SK-N-SH (cell line): ENCODE data around the gene CENPT. TPM values are rescaled to one million over a fixed set of nuclear protein-coding genes. Genes with fewer than 3 reads are reported as not detected.

Experiments
- CTCF ChIA-PET: fragments of 300-600, 350-600 bp; formaldehyde crosslinking; extraction: SDS; loops from one replicate; lab custom pipeline; 2021; lab: Yijun Ruan, JAX
- POLR2A ChIA-PET: fragments of 350-600 bp; sonication (Branson Sonifier 250); formaldehyde crosslinking; extraction: SDS; loops from one replicate; lab custom pipeline; 2020; ENCODE audit warnings: antibody characterized with exemption, inconsistent platforms; lab: Yijun Ruan, JAX
- DNase-seq: peaks from one replicate; pipeline ENCODE4 v3.0.0; 2012
- H2AFZ ChIP-seq: fragments of 200-600 bp; sonication (generic); 2 replicates; pipeline ENCODE4 v1.8.1; 2016; ENCODE audit warnings: antibody characterized with exemption, mild to moderate bottlenecking, low read depth
- H3F3A ChIP-seq: fragments of 200-600 bp; sonication (generic); replicated peaks from 2 replicates; pipeline ENCODE3; 2016; ENCODE audit warnings: antibody characterized with exemption, mild to moderate bottlenecking; ENCODE audit not compliant: insufficient read depth
- H3K27ac ChIP-seq, 2 experiments: fragments of 200-500 bp in 1 of 2; fragments of 200-600 bp in 1 of 2; sonication (Bioruptor generic) in 1 of 2; sonication (generic), shearing (Covaris generic) in 1 of 2; 2 replicates each; pipeline versions ENCODE4 v1.5.1 to v1.6.1; 2014 to 2016; ENCODE audit warnings: low read depth in 2 of 2, inconsistent platforms in 1 of 2, low read length in 1 of 2, mild to moderate bottlenecking in 1 of 2, mixed read lengths in 1 of 2
- H3K27me3 ChIP-seq: fragments of 200-600 bp; sonication (generic), shearing (Covaris generic); 2 replicates; pipeline ENCODE4 v1.6.1; 2016; ENCODE audit warnings: mixed run types; ENCODE audit not compliant: insufficient read depth
- H3K36me3 ChIP-seq, 2 experiments: fragments of 200-500 bp in 1 of 2; fragments of 200-600 bp in 1 of 2; sonication (Bioruptor generic) in 1 of 2; sonication (generic) in 1 of 2; replicated peaks in 1 of 2; 2 replicates each; pipeline versions ENCODE3 to v1.5.1; 2014 to 2016; ENCODE audit warnings: low read length in 1 of 2, mild to moderate bottlenecking in 1 of 2; ENCODE audit not compliant: insufficient read depth in 2 of 2, control insufficient read depth in 1 of 2
- H3K4me1 ChIP-seq, 2 experiments: fragments of 200-500 bp in 1 of 2; fragments of 200-600 bp in 1 of 2; sonication (Bioruptor generic) in 1 of 2; sonication (generic), shearing (Covaris generic) in 1 of 2; 2 replicates each; pipeline versions ENCODE4 v1.5.1 to v1.6.1; 2014 to 2016; ENCODE audit warnings: low read depth in 1 of 2, low read length in 1 of 2, mixed run types in 1 of 2; ENCODE audit not compliant: insufficient read depth in 2 of 2, control insufficient read depth in 1 of 2
- H3K4me2 ChIP-seq: fragments of 200-600 bp; sonication (generic), shearing (Covaris generic); 2 replicates; pipeline ENCODE4 v1.6.1; 2017; ENCODE audit warnings: mixed run types
- H3K4me3 ChIP-seq, 2 experiments: fragments of 200-500 bp in 1 of 2; fragments of 200-600 bp in 1 of 2; sonication (Bioruptor generic) in 1 of 2; sonication (generic), shearing (Covaris generic) in 1 of 2; 2 replicates each; pipeline versions ENCODE4 v1.5.1 to v1.8.1; 2014 to 2016; ENCODE audit warnings: low read depth in 2 of 2, inconsistent platforms in 1 of 2, low read length in 1 of 2, mild to moderate bottlenecking in 1 of 2, mixed read lengths in 1 of 2, moderate library complexity in 1 of 2
- H3K79me2 ChIP-seq: fragments of 200-600 bp; sonication (generic); 2 replicates; pipeline ENCODE4 v1.8.1; 2017; ENCODE audit warnings: mild to moderate bottlenecking; ENCODE audit not compliant: insufficient read depth
- H3K9ac ChIP-seq: fragments of 200-600 bp; sonication (generic); 2 replicates; pipeline ENCODE4 v1.6.1; 2017; ENCODE audit warnings: mixed run types
- H3K9me2 ChIP-seq: fragments of 200-600 bp; sonication (generic); 2 replicates; pipeline ENCODE4 v1.6.1; 2017; ENCODE audit warnings: mixed run types
- H3K9me3 ChIP-seq: fragments of 200-600 bp; sonication (generic); 2 replicates; pipeline ENCODE4 v1.6.1; 2017; ENCODE audit warnings: mixed run types, mild to moderate bottlenecking, moderate library complexity
- H4K20me1 ChIP-seq: fragments of 200-600 bp; sonication (generic); 2 replicates; pipeline ENCODE4 v1.6.1; 2017; ENCODE audit warnings: mild to moderate bottlenecking, mixed run types; ENCODE audit not compliant: insufficient read depth
- CHD2 ChIP-seq: fragments of 150-350 bp; IDR thresholded peaks from 2 replicates; pipeline ENCODE4 v1.6.1; 2018; ENCODE audit warnings: low read length; ENCODE audit not compliant: partially characterized antibody
- ELF1 ChIP-seq: IDR thresholded peaks from 2 replicates; pipeline ENCODE4 v1.4.0; 2012
- EP300 ChIP-seq, 2 experiments: IDR thresholded peaks; 2 replicates each; pipeline versions ENCODE4 v1.4.0 to v1.6.1; 2012; ENCODE audit warnings: borderline replicate concordance in 1 of 2, low read depth in 1 of 2, low read length in 1 of 2
- FOSL2 ChIP-seq: IDR thresholded peaks from 2 replicates; pipeline ENCODE4 v1.4.0; 2012; ENCODE audit warnings: low read depth, mild to moderate bottlenecking, moderate library complexity, borderline replicate concordance
- FOXJ3 ChIP-seq: sonication (generic); formaldehyde crosslinking; IDR thresholded peaks from 2 replicates; pipeline ENCODE4 v1.5.1; 2020; ENCODE audit warnings: mild to moderate bottlenecking, missing genetic modification reagents
- FOXM1 ChIP-seq: IDR thresholded peaks from 2 replicates; pipeline ENCODE4 v1.4.0; 2012; ENCODE audit warnings: low read depth, mild to moderate bottlenecking
- GABPA ChIP-seq: IDR thresholded peaks from 2 replicates; pipeline ENCODE4 v1.4.0; 2012; ENCODE audit warnings: low read depth, mild to moderate bottlenecking
- GATA2 ChIP-seq: sonication (generic); formaldehyde crosslinking; IDR thresholded peaks from 2 replicates; pipeline ENCODE4 v1.5.0; 2020; ENCODE audit warnings: mild to moderate bottlenecking, missing genetic modification reagents
- JUND ChIP-seq: IDR thresholded peaks from 2 replicates; pipeline ENCODE4 v1.4.0; 2012
- MAX ChIP-seq: IDR thresholded peaks from 2 replicates; pipeline ENCODE4 v1.4.0; 2012; ENCODE audit warnings: low read depth
- MEF2A ChIP-seq: IDR thresholded peaks from 2 replicates; pipeline ENCODE4 v1.4.0; 2012; ENCODE audit warnings: low read depth, borderline replicate concordance
- MXI1 ChIP-seq: IDR thresholded peaks from 2 replicates; pipeline ENCODE4 v1.6.1; 2012; ENCODE audit warnings: mild to moderate bottlenecking, low read depth, low read length, improper control_type of control experiment
- NFIC ChIP-seq: IDR thresholded peaks from 2 replicates; pipeline ENCODE4 v1.4.0; 2012; ENCODE audit warnings: borderline replicate concordance
- NRF1 ChIP-seq: IDR thresholded peaks from 2 replicates; pipeline ENCODE4 v1.6.1; 2012; ENCODE audit warnings: low read depth, mild to moderate bottlenecking, low read length
- PBX3 ChIP-seq: IDR thresholded peaks from 2 replicates; pipeline ENCODE4; 2012
- POLR2AphosphoS5 ChIP-seq: IDR thresholded peaks from 2 replicates; pipeline ENCODE4 v1.6.1; 2012; ENCODE audit warnings: low read depth, low read length
- RAD21 ChIP-seq: IDR thresholded peaks from 2 replicates; pipeline ENCODE4 v1.6.1; 2012; ENCODE audit warnings: mild to moderate bottlenecking, low read length
- RCOR1 ChIP-seq: fragments of 150-350 bp; IDR thresholded peaks from 2 replicates; pipeline ENCODE4 v1.6.1; 2017; ENCODE audit warnings: antibody characterized with exemption, low read length
- REST ChIP-seq: IDR thresholded peaks from 2 replicates; pipeline ENCODE4 v1.6.1; 2012; ENCODE audit warnings: mild to moderate bottlenecking, low read depth, low read length, moderate library complexity
- RFX5 ChIP-seq: IDR thresholded peaks from 2 replicates; pipeline ENCODE4 v1.6.1; 2012; ENCODE audit warnings: mild to moderate bottlenecking, improper control_type of control experiment, low read length
- RXRA ChIP-seq: IDR thresholded peaks from 2 replicates; pipeline ENCODE4 v1.4.0; 2012; ENCODE audit warnings: low read depth, mild to moderate bottlenecking, borderline replicate concordance
- SIN3A ChIP-seq: IDR thresholded peaks from 2 replicates; pipeline ENCODE4 v1.6.1; 2012; ENCODE audit warnings: low read depth, mild to moderate bottlenecking, low read length, moderate library complexity, borderline replicate concordance
- SMC3 ChIP-seq: IDR thresholded peaks from 2 replicates; pipeline ENCODE4 v1.6.1; 2012; ENCODE audit warnings: low read depth, low read length, improper control_type of control experiment
- TAF1 ChIP-seq: IDR thresholded peaks from 2 replicates; pipeline ENCODE4 v1.6.1; 2012; ENCODE audit warnings: low read depth, mild to moderate bottlenecking, low read length, moderate library complexity, borderline replicate concordance
- TCF12 ChIP-seq: IDR thresholded peaks from 2 replicates; pipeline ENCODE4 v1.4.0; 2012
- USF1 ChIP-seq: IDR thresholded peaks from 2 replicates; pipeline ENCODE4 v1.4.0; 2012; ENCODE audit warnings: low read depth, borderline replicate concordance
- USF2 ChIP-seq: fragments of 150-350 bp; IDR thresholded peaks from 2 replicates; pipeline ENCODE4 v1.6.1; 2017; ENCODE audit warnings: antibody characterized with exemption, low read length, low read depth, borderline replicate concordance
- WGBS: methylation state at CpG from one replicate; pipeline ENCODE4 v1.1.6; 2017; ENCODE audit warnings: low lambda C conversion rate; 5-methylcytosine and 5-hydroxymethylcytosine counted together
- polyA plus RNA-seq, 3 experiments: library from polyadenylated mRNA; depleted of rRNA; stranded (reverse); fragments of >200 nt; gene quantifications; 2 replicates each; pipeline ENCODE4 v1.2.3, GENCODE V29; 2012

The CENPT gene
- polyA plus RNA-seq, 1 of the 3 experiments (the other 2 are of a cell fraction): 48.6 TPM

- DNase-seq: peak; percentile 98
- Histone ChIP-seq H3K4me1 (peaks cover 0 to 9% of the 10 kb centered on the region in 2 experiments; a peak in 1 of 4 replicates), H3K9me2 (no peaks in the 10 kb centered on the region), H3F3A (no peaks in the 10 kb centered on the region), H3K4me3 (peak overlapping the region; percentile 76 to 84), H3K9me3 (no peaks in the 10 kb centered on the region), H2AFZ (peak overlapping the region; percentile 85), H4K20me1 (no peaks in the 10 kb centered on the region), H3K79me2 (peaks cover 16% of the 10 kb centered on the region), H3K27me3 (no peaks in the 10 kb centered on the region), H3K4me2 (peak overlapping the region; percentile 100), H3K9ac (peak overlapping the region; percentile 87), H3K36me3 (peaks cover 0 to 35% of the 10 kb centered on the region in 2 experiments), H3K27ac (peak overlapping the region; percentile 51 to 58)
- CTCF ChIA-PET: interaction anchor here (0.9 to 5.0 kb wide), 12 partner anchors 8 to 313 kb away, joined by 3 to 65 read pairs (median 4); partner anchors contain the start of genes NRN1L and NUTF2
- 2% methylated on average over 28 of the region's 49 CpGs for WGBS
- POLR2A ChIA-PET: interaction anchor here (0.6 to 2.3 kb wide), 8 partner anchors 11 to 1076 kb away, joined by 3 to 11 read pairs (median 4); partner anchors contain the start of genes ATP6V0D1, NUTF2, RANBP10 and TSNAXIP1
- TF ChIP-seq SMC3 (no peak), CHD2 (peak; percentile 100), ELF1 (no peak), USF1 (no peak), FOXM1 (no peak), EP300 (IDR thresholded peaks at IDR 0.05; ENCODE audit: borderline replicate concordance in 1 of 2, low read depth in 1 of 2, low read length in 1 of 2) (no peak), MAX (peak; percentile 54), GABPA (no peak), NRF1 (no peak), RCOR1 (peak; percentile 44), RXRA (no peak), JUND (no peak), MXI1 (peak; percentile 98), TAF1 (peak; percentile 87), RAD21 (no peak), POLR2AphosphoS5 (peak; percentile 81), FOSL2 (no peak), FOXJ3 (CRISPR knock-in tag) (no peak), RFX5 (no peak), NFIC (no peak), USF2 (no peak), GATA2 (CRISPR knock-in tag) (no peak), SIN3A (peak; percentile 99), TCF12 (no peak), PBX3 (no peak), MEF2A (no peak), REST (0 out of 2 replicates have a peak, but pooled peaks have one; percentile 7)
Measured at GRCh38 chr16:67833415-67834241, 13.9 kb downstream of the CENPT start.
